Measurements from ENCODE around the gene TWIST2. TPM values are rescaled to one million over a fixed set of nuclear protein-coding genes. Genes with fewer than 3 reads are reported as not detected.

Gene TWIST2
- total RNA-seq, 4 donors from 2014 or later: 72.5 to 140 (median 106) TPM

- 74 to 75% methylated on average over 11 of the region's 11 CpGs for WGBS, 2 donors
- Histone ChIP-seq H3K27ac (no peak overlapping the region), H3K27me3 (no peaks in the 10 kb centered on the region), H3K4me1 (no peaks in the 10 kb centered on the region), H3K9me3 (peaks cover 0 to 13% (median 0%) of the 10 kb centered on the region in 4 donors), H3K4me3 (no peak overlapping the region), H3K36me3 (no peaks in the 10 kb centered on the region)
- no peak for DNase-seq (ENCODE audit: low spot score in 2 of 2)
- TF ChIP-seq EP300 (IDR thresholded peaks at IDR 0.05) (no peak), CTCF (IDR thresholded peaks at IDR 0.05) (no peak), POLR2A (IDR thresholded peaks at IDR 0.05) (no peak)
These were observed 71.4 kb downstream of the TWIST2 start for GRCh38 chr2:238919307-238919706.

GRCh38 chr2:238920053-238920452 is 72.2 kb downstream of the TWIST2 start:
- H3K9me3 ChIP-seq: peaks cover 0 to 6% (median 0%) of the 10 kb centered on the region in 4 donors
- DNase-seq (ENCODE audit: low spot score in 2 of 2): no peak
- 70 to 79% methylated on average over 3 of the region's 3 CpGs for WGBS, 2 donors
- no peaks in the 10 kb centered on the region for H3K36me3 ChIP-seq
- no peak overlapping the region for H3K27ac ChIP-seq
- TF ChIP-seq CTCF (IDR thresholded peaks at IDR 0.05) (no peak), POLR2A (IDR thresholded peaks at IDR 0.05) (no peak), EP300 (IDR thresholded peaks at IDR 0.05) (no peak)
- H3K4me1 ChIP-seq: no peaks in the 10 kb centered on the region
- H3K27me3 ChIP-seq: no peaks in the 10 kb centered on the region
- no peak overlapping the region for H3K4me3 ChIP-seq

- Histone ChIP-seq H3K27ac (no peak overlapping the region), H3K36me3 (no peaks in the 10 kb centered on the region), H3K27me3 (no peaks in the 10 kb centered on the region), H3K4me1 (no peaks in the 10 kb centered on the region), H3K4me3 (no peak overlapping the region), H3K9me3 (peaks cover 0 to 2% (median 0%) of the 10 kb centered on the region in 4 donors)
- TF ChIP-seq POLR2A (IDR thresholded peaks at IDR 0.05) (no peak), CTCF (IDR thresholded peaks at IDR 0.05) (no peak), EP300 (IDR thresholded peaks at IDR 0.05) (no peak)
- 79 to 94% methylated on average over 4 of the region's 4 CpGs for WGBS, 2 donors
- no peak for DNase-seq (ENCODE audit: low spot score in 2 of 2)
These were observed 72.7 kb downstream of the TWIST2 start for GRCh38 chr2:238920601-238921001.

- DNase-seq (ENCODE audit: low spot score in 2 of 2): no peak
- no peaks in the 10 kb centered on the region for H3K9me3 ChIP-seq
- no peaks in the 10 kb centered on the region for H3K36me3 ChIP-seq
- H3K4me1 ChIP-seq: no peaks in the 10 kb centered on the region
- no peak overlapping the region for H3K4me3 ChIP-seq
- no peaks in the 10 kb centered on the region for H3K27me3 ChIP-seq
- WGBS, 2 donors: 81 to 90% methylated on average over 8 of the region's 8 CpGs
- H3K27ac ChIP-seq: no peak overlapping the region
- TF ChIP-seq EP300 (IDR thresholded peaks at IDR 0.05): no peak
- no peak for TF ChIP-seq POLR2A (IDR thresholded peaks at IDR 0.05)
- TF ChIP-seq CTCF (IDR thresholded peaks at IDR 0.05): no peak
These were observed 73.4 kb downstream of the TWIST2 start for GRCh38 chr2:238921259-238921658.

- 84 to 85% methylated on average over 15 of the region's 15 CpGs for WGBS, 2 donors
- Histone ChIP-seq H3K27me3 (no peaks in the 10 kb centered on the region), H3K36me3 (no peaks in the 10 kb centered on the region), H3K9me3 (no peaks in the 10 kb centered on the region), H3K4me3 (no peak overlapping the region), H3K4me1 (no peaks in the 10 kb centered on the region), H3K27ac (no peak overlapping the region)
- no peak for DNase-seq (ENCODE audit: low spot score in 2 of 2)
- no peak for TF ChIP-seq POLR2A (IDR thresholded peaks at IDR 0.05)
- TF ChIP-seq CTCF (IDR thresholded peaks at IDR 0.05): no peak
- TF ChIP-seq EP300 (IDR thresholded peaks at IDR 0.05): no peak
These were observed 73.9 kb downstream of the TWIST2 start for GRCh38 chr2:238921681-238922319.

All from tibial nerve (tissue), 4 donors.